ENCODE data around the gene BSCL2.
"Not testable (repeated sequence)": the region's sequence is repeated elsewhere in the genome, so short reads cannot be mapped to it uniquely, and the experiment has no call there.

BSCL2 gene

DNA sequence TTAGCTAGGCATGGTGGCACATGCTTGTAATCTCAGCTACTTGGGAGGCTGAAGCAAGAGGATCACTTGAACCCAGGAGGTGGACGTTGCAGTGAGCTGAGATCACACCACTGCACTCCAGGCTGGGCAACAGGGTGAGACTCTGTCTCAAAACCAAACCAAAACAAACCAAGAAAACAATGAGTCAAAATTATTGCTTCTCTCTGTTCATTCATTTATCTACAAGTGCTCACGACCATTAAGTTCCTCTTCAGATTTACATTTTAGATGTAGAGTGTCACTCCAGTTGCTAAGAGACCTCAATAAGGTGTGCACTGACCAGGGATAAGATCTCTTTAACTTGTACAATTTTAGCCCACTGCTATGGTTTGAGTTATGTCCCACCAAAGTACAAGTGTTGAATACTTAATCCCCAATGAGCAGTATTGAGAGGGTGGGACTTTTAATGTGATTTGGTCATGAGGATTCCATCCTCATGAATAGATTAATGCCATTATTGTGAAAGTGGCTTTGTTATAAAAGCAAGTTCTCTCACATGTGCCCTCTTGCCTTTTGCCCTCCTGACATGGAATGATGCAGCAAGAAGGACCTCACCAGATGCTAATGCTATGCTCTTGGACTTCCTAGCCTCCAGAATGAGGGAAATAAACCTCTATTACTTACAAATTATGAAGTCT is 12.2 kb upstream of the BSCL2 start:
- DNase-seq (ENCODE audit: low read depth in 1 of 2, low spot score in 1 of 2) = no peak

DNA sequence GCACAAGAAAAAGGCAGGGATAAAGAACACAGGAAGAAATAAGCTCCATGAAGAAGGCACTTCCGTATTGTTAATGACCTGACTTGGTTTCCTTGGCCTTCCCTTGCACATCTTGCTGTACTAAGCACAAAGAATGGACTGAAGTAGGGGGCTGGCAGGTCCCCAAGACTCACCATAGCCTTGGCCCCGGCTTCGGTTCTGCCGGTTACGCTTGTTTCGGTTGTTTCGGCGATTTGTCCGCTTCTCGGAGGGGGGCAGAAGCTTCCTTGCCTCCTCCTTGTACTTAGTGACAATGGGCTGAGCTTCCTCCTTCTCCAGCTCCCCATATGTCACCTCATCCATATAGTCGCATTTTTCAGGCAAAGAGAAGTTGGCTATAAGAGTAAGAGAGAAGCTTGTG is 9.6 kb upstream of the BSCL2 start:
- DNase-seq (ENCODE audit: low read depth in 1 of 2, low spot score in 1 of 2) = no peak

DNA sequence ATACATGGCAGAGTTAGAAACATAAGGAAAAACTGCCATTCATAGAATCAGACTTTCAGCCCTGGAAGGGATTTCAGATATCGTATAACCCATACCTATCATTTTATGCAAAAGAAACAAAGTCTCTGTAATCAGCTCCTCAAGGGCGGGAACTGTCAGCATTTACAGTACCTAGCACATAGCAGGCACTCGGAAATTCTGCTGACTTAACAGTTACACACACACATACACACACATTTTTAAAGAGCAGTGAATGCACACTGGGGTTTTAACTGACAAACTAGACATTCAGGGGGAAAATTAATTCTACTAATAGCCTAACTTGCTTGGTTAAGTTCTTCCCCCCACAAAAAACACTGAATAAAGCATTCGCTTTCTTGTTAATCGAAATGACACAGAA is 9.0 kb upstream of the BSCL2 start:
- DNase-seq (ENCODE audit: low read depth in 1 of 2, low spot score in 1 of 2) = no peak

DNA sequence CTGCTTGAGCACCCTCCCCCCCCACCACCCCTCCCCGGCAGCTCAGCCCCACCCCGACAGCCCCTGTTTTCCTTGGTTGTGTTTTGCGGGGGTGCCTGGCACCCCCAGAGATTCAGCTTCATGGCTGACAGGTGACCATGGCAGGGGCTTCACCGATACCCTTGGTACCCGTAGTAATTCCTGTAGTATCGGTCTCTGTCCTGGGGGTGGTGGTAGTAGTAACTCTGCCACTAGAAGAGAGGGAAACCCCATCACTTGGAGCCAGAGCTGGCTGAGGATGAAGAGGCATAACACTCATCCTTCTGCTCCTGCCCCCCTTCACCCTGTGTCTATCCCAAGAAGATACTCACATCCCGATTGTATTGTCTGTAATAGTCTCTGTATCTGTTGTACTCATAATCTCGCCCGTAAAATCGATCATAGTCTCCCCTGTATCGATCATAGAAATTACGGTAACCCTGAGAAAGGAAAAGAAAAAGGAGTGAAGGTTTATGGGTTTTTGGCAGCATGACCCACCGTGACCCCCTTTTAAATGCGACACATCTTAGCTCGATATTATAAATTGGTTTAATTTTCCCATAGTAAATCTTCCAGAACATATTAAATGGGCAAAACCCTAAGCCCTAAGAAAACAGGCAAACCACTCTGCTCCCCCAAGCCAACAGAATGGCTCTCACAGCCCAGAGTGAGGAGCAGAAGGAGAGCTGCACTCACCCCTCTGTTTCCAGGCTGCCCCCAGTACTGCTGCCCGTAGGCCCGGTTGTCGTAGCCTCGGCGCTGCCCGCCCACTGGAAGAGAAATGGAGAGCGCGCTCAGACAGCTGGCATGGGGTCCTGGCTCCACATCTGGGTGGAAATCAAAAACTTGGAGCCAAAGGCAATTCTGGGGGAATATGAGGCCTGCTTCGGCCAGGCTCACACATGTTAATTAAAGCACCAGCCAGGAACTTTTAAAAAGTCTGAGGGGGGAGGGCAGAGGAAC is 8.2 kb upstream of the BSCL2 start:
- no peak for DNase-seq (ENCODE audit: low read depth in 1 of 2, low spot score in 1 of 2)

DNA sequence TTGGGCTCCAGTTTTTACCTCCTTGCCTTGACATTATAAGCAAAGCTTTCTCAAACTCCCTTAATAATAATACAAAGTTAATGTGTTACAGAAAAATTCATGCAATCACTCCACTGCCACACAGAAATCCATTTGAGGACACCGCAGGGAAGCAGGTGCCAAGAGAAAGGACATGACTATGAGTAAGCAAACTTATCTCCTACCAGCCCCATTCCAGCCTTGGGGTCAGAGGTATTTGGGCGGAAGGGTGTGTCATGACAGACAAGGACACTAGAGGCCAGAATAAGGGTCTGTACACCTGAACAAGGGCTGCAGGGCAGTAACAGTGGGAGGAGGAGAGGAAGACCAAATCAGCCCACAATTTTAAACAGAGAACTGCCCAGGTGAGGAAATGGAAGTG is 6.1 kb upstream of the BSCL2 start:
- DNase-seq (ENCODE audit: low read depth in 1 of 2, low spot score in 1 of 2) = no peak

DNA sequence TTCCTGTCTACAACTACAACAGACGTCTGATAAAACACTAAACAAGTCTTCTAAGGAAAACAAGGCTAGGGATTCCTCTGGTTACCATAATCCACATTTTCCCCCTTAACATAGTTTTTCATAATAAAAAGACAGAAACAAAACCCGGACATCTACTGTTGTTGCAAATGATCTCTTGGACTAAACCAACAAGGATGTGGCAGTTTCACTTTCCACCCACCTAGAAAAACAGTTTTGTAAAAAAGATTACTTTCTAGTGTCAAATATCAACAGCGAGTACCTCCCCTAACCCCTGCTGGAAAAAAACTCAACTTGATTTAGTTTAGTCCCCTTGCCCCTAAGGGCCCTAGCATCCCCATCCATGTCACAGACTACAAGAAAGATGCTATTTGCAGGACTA is 5.6 kb upstream of the BSCL2 start:
- DNase-seq (ENCODE audit: low read depth in 1 of 2, low spot score in 1 of 2) = no peak

DNA sequence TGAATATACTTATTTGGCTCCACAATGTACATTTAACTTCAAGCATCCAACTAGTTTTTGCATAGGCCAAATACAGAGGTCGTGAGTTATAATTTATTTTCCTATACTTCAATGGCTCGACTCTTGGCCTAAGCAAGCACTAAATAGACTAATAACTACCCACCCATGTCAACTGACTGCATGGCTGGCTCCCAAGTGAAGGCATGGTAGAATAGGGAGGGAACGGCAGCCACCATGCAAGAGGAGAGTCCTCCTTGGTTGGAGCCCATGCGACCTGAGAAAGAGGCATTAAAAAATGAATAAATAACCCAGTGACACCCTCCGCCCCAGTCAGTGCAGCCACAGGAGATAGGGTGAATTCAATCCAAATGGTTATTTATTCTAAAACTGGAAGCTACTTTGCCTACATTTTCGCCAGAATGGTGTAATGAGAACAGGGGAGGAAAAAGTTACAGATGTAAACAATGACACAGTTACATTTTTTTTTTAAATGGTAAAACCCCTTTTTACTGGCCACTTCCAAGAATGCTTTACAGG is 5.1 kb upstream of the BSCL2 start:
- DNase-seq (ENCODE audit: low read depth in 1 of 2, low spot score in 1 of 2) = no peak

DNA sequence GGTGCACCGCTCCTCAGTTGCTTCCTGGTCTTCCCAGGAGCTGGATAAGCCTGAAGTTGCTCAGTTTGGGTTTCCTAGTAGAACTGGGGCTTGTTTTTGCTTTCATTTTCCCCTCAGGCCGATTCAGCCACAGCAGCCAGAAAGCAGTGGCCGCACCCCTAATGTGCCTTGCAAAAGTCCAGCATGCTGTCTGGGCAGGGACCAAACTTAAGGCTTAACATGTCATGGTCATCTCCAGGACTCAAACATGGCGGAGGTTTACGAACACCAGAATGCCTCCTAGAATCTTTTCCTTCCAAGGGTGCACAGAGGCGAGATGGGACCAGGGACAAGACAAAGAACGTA is 2.7 kb upstream of the BSCL2 start:
- DNase-seq (ENCODE audit: low read depth in 1 of 2, low spot score in 1 of 2) = no peak

DNA sequence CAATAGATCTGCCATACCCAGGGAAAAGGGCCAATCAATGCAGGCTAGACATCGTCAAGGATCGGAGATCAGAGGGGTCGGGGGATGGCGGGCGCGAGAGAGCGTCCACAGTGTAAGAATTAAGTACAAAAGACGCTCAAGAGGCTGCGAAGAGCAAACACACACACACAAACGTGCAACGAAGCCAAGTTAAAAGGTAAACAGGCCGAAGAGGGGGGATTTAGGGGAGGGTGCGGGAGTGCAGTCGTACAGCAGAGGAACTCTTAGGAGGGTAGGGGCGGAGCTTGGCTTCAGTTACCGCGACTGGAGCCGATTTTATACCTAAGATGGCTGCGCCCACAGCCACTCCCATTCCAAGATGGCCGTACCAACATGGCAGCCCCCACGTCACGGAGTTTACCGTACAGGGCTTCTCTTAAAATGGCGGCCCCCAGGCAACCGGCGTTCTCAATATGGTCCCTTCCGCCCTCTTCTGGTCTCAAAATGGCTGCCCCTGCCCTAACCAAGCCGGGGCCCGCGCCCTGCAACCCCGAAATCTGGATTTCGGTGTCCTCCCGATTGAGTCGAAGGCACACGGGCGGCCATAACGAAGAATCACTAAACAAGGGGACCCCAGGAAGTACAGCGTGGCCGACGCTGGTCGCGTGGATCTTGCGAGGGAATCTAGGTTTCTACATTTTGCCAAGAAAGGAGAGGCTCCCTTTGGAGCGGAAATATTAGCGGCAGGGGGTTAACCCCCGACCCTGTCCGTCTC is 2.2 kb upstream of the BSCL2 start:
- peak; percentile 92 for DNase-seq (ENCODE audit: low read depth in 1 of 2, low spot score in 1 of 2)

DNA sequence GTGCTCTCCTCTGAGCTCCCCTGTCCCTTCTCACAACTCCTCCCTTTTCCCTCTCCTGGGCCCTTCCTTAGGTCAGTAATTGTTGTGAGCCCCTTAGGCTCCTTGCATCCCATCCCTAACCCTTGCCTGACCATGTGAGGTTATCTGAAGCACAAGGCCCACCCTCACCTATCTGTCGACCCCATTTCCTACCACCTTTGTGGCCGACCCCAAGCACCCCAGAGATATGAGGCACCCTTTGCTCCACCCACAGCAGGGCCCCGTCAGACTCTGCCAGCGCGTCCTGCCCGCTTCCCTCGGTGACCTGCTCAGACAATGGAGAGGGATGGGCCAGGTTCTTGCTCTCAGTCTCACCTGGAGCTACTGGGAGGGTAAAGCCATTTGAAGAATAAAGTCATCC is 1.6 kb upstream of the BSCL2 start:
- DNase-seq (ENCODE audit: low read depth in 1 of 2, low spot score in 1 of 2) = peak in 1 of 2 donors; percentile 18

DNA sequence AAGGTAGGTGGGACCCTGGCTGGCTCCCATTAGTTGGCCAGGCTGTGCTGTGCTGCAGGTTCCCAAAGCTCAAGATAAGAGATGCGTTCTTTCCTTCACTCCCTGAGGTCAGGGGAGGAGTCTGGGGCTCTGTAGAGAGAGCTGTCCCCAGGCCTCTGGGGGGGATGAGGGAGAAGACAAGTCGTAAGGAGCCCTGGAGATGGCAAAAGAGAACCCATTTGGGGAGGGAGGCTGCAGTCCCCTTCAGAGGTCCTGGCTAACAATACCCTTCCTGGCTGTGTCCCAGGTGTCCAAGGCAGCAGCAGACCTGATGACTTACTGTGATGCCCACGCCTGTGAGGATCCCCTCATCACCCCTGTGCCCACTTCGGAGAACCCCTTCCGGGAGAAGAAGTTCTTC is 1.2 kb upstream of the BSCL2 start:
- no peak for DNase-seq (ENCODE audit: low read depth in 1 of 2, low spot score in 1 of 2)

DNA sequence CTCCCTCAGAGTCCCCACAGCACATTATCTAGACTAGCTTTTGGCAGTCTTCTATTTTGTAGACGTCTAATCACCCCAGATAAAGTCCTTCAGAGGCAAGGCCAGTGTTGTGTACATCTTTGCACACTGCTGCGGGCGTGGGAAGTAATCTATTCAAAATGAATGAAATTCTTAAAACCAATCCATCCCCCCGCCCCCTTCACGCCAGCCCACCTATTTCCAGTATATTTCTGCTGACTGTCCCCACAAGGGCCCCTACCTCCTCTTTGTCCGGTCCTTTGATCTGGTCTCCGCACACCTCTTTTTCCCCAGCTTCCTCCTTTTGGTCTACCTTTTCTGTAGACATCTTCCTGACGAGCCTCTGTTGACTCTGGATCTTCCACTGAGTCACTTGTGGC is 375 bp downstream of the BSCL2 start:
- no peak for DNase-seq (ENCODE audit: low read depth in 1 of 2, low spot score in 1 of 2)

DNA sequence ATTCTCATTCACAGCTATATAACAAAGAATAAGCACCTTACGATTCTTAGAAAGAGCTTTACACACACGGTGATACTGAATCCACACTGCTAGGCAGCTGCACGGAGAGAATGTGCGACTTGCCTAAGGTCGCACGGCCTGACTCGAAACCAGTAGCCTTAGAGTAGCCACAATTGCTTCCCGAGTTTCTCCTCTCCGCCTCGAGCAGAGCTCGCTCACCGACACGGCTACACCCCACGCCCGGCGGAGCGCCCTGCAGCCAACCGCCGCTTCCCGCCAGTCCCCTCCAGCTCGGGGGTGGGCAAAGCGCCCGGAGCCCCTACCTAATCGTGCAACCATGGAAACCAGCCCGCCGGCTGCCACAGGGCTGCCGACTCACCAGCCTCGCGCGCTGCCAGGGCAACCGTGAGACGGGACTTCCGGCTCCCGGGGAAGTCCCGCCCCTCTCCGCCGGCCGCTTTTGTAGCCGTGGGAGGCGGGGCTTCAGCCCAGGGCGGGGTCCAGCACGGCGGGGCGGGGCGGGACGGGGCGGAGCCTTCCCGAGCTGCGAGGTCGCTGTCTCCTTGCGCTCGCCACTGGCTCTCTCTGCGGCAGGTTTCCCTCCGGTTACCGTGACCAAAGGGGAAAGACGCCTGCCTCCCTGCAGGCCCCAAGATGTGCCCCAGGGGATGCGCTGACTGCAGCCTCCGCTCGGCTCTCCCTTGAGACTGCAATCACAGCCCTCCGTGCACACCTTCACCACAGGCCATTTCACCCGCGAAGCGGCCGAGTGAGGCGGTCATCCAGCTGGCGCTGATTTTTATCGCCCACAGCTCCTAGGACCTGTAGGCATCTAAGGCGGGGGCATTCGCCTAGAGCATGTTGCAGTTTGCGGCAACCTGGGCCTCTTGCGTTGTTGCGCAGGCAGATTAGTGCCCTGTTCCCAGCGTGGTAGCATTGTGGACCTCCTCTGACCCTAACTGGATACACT is 1.1 kb downstream of the BSCL2 start:
- peak; percentile 86 to 92 for DNase-seq (ENCODE audit: low read depth in 1 of 2, low spot score in 1 of 2)

DNA sequence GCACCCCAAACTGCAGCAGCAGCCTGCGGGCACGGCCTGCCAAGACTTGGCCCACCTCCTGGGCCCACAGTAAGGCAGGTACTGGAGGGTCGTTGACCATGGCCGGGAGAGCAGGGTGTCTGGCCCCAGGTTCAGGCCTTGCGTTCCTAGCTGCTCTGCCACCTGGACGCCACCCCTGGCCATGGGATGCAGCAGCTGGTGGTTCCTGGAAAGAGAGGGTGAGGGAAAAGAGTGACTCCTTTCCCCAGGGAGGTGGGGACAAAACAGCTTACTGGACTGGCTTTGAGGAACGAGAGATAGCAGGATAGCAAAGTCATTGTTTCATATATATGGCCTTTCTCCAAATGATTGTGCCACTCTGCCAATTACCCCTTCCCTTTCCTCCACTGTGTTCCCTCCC is 1.8 kb downstream of the BSCL2 start:
- no peak for DNase-seq (ENCODE audit: low read depth in 1 of 2, low spot score in 1 of 2)

DNA sequence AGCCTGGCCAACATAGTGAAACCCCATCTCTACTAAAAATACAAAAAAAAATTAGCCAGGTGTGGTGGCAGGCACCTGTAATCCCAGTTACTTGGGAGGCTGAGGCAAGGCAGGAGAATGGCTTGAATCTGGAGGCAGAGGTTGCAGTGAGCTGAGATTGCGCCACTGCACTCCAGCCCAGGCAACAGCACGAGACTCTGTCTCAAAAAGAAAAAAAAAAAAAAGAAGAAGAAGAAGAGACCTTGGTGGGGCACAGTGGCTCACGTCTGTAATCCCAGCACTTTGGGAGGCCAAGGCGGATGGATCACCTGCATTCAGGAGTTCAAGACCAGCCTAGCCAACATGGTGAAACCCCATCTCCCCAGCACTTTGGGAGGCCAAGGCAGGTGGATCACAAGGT is 3.3 kb downstream of the BSCL2 start:
- not testable (repeated sequence) for DNase-seq (ENCODE audit: low read depth in 1 of 2, low spot score in 1 of 2)

DNA sequence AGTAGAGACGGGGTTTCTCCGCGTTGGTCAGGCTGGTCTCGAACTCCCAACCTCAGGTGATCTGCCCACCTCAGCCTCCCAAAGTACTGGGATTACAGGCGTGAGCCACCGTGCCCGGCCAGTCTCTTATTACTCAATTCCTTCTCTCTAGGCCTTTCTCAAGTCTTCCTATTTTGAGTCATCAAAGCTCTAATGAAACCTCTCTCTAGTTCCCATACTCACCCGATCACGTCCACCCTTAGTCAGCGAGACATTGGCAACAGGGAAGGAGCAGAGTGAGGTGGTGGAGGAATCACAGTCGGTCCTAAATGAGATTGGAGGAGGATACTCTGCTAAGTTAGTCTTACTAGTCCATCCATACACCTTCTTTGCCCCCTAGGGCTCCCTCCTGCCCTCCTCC is 5.0 kb downstream of the BSCL2 start:
- DNase-seq (ENCODE audit: low read depth in 1 of 2, low spot score in 1 of 2) = no peak

DNA sequence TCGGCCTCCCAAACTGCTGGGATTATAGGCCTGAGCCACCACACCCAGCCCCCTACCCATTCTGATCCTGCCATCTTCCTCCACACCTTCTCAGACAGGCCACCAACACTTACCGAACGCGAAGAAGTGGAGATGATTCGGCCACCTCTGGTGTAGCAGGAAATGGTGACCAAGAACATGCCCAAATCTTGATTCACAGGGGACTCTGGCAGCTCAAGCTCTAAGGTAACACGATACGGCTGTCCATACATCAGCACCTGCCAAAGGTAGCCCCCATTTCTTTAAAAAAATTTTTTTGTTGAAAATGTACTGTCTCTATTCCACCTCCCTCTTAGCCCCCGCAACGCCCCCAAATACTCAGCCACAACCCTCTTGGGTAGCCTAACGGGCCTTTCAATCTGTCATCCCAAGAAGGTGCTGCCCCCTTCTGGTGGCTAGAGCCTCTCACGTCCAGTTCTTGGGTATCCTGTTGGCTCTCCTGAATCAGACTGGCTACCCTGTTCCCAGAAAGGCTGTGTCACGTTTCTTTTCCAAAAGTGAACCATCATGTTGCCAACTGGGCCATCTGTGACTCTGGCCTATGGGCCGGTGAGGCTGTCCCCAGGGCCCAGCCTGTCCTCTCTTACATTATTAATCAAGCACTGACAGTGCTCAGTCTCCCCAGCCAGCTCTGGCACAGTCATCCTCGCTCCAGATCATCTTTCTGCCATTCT is 12.6 kb downstream of the BSCL2 start:
- DNase-seq (ENCODE audit: low read depth in 1 of 2, low spot score in 1 of 2) = peak; percentile 56 to 58

DNA sequence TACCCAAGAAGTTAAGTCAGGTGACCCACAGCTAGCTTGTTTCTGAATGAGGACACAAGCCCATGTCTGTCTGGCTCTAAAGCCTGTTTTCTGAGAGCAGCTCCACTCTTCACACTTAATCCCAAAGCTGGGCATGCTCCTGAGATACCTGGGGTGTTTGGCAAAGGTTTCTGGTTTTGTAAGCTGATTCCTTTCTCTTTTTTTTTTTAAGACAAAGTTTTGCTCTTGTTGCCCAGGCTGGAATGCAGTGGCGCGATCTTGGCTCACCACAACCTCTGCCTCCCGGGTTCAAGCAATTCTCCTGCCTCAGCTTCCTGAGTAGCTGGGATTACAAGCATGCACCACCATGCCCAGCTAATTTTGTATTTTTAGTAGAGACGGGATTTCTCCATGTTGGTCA is 13.6 kb downstream of the BSCL2 start:
- not testable (repeated sequence) for DNase-seq (ENCODE audit: low read depth in 1 of 2, low spot score in 1 of 2)

DNA sequence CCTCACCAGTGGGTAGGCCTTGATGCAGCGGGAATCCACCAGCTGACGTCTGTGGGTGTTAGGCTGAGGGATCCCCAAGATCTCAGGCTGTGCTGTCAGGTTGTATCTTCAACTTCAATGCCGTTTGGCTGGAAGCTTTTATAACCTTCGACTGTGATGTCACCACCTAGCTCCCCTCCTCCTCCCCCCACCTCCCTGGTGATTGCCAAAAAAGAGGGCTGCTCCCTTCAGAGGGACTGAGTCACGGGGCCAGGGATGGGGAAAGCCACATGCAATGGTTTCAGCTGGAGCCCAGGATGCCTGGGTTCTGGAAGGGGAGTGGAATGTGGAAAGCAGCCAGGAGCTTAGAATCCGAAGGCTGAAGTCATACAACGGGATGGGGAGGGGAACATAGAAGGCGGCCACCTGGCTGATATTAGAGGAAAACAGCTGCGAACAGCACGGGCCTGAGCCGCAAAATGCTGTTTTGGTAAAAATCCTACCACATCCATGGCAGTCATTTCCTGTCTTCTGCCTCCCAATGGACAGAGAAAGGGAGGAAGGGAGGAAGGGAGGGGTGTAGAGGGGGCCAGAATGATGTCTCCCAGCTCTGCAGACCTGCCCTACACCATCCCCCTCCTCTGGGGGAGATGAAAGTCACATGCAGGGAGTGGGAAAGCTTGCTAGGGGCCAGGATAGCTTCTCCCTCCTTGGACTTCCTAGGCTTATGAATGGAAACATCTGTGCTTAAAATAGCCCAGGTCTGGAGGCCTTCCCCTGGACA is 17.6 kb downstream of the BSCL2 start, which contains the start of gene LRRN4CL:
Gene LRRN4CL (minus strand): TSS at position 110 of the 763 bp plus-strand sequence. CDS start 1,022 bp downstream, outside the sequence.
- DNase-seq (ENCODE audit: low read depth in 1 of 2, low spot score in 1 of 2) = no peak

All from activated T-helper 1 cell treated with anti-CD3 and anti-CD28 coated beads, Interleukin-2, amount 50 U/mL, for 16 hours (primary cell).